ENCODE measurements around the gene GRID2.

Gene GRID2

GRCh38 chr4:92654084-92654483, 350.3 kb downstream of the GRID2 start:
- Histone ChIP-seq H3K4me3 (no peak overlapping the region), H3K27me3 (ENCODE audit: low read depth) (no peaks in the 10 kb centered on the region), H3K36me3 (replicated peaks) (no peaks in the 10 kb centered on the region), H3K4me1 (no peaks in the 10 kb centered on the region), H3K9me3 (no peaks in the 10 kb centered on the region)
- no peak for DNase-seq (ENCODE audit: low spot score in 2 of 2)
- in situ Hi-C loops (cut with MboI; ENCODE audit: low sequenced_read_pairs) = no loop called here

- no peak for DNase-seq (ENCODE audit: low spot score in 2 of 2)
- Histone ChIP-seq H3K27me3 (ENCODE audit: low read depth) (no peaks in the 10 kb centered on the region), H3K4me3 (no peak overlapping the region), H3K9me3 (no peaks in the 10 kb centered on the region), H3K4me1 (no peaks in the 10 kb centered on the region), H3K36me3 (replicated peaks) (no peaks in the 10 kb centered on the region)
- in situ Hi-C loops (cut with MboI; ENCODE audit: low sequenced_read_pairs) = no loop called here
Observed at GRCh38 chr4:92657695-92658094, 353.9 kb downstream of the GRID2 start.

DNA sequence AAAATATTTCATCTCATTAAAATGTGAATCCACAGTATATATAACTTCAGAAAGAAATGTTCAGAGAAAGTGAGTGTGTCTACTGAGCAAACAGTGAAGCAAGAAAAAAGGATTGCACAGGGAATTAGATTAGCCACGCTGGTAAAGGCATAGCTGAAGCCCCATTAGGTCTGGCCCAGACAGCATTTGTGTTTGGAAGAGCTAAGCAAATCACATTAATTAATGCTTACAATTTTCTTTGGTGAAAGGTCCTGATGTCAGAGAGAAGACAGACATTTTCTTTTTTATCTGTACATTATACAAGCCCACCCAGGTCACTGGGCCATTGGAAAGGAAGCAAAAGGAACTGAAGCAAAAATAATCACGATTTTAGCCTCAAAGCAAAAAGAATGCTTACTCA, 354.6 kb downstream of the GRID2 start:
- no peaks in the 10 kb centered on the region for H3K36me3 ChIP-seq (replicated peaks)
- H3K4me3 ChIP-seq = no peak overlapping the region
- no peaks in the 10 kb centered on the region for H3K27me3 ChIP-seq (ENCODE audit: low read depth)
- DNase-seq (ENCODE audit: low spot score in 2 of 2) = no peak
- in situ Hi-C loops (cut with MboI; ENCODE audit: low sequenced_read_pairs) = no loop called here
- H3K9me3 ChIP-seq = no peaks in the 10 kb centered on the region
- H3K4me1 ChIP-seq = no peaks in the 10 kb centered on the region

DNA sequence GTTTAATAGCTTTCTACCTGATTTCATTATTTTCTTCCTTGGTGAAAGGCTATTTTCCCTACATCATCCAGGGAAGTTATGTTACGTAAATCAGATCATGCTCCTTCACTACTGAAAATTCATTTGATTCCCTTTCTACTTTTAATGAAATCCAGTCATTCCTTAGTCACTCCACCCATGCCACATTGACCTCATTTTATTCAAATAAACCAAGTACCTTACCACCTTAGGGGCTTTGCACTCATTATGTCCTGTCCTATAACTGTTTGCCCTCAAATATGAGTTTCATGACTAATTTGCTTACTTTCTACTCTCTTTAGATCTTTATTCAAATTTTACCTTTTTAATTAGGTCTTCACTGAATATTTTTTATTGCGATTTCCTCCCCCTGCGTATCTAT, 374.0 kb downstream of the GRID2 start:
- no peaks in the 10 kb centered on the region for H3K4me1 ChIP-seq
- no peaks in the 10 kb centered on the region for H3K27me3 ChIP-seq (ENCODE audit: low read depth)
- no peak overlapping the region for H3K4me3 ChIP-seq
- in situ Hi-C loops (cut with MboI; ENCODE audit: low sequenced_read_pairs) = no loop called here
- H3K9me3 ChIP-seq = no peaks in the 10 kb centered on the region
- no peaks in the 10 kb centered on the region for H3K36me3 ChIP-seq (replicated peaks)
- DNase-seq (ENCODE audit: low spot score in 2 of 2) = no peak

DNA sequence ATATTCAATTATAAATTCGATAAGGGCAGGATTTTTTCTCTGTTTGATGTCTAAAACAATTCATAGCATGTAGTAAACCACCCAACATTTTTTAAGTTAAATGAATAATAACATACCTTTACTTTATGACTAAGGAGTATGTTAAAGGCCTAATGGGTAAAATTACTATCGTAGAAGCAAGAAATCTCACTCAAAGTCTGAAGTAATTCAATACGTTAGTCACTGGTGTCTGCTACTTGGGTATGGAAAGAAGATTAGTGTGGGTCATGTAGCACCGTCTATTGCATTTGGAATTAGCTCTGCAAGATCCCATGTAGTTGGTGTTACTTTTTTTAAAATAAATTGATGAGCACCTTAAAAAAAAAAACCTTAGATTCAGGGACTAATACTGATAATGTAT, 374.5 kb downstream of the GRID2 start:
- no peak for DNase-seq (ENCODE audit: low spot score in 2 of 2)

GRCh38 chr4:92679149-92679548, 375.4 kb downstream of the GRID2 start:
- no peak for DNase-seq (ENCODE audit: low spot score in 2 of 2)
- in situ Hi-C loops (cut with MboI; ENCODE audit: low sequenced_read_pairs) = no loop called here
- no peaks in the 10 kb centered on the region for H3K9me3 ChIP-seq
- no peak overlapping the region for H3K4me3 ChIP-seq
- H3K27me3 ChIP-seq (ENCODE audit: low read depth) = no peaks in the 10 kb centered on the region
- no peaks in the 10 kb centered on the region for H3K4me1 ChIP-seq
- no peaks in the 10 kb centered on the region for H3K36me3 ChIP-seq (replicated peaks)

More for the DNA sequence above, 374.5 kb downstream of the GRID2 start:
- H3K27me3 ChIP-seq (ENCODE audit: low read depth) = no peaks in the 10 kb centered on the region
- H3K4me3 ChIP-seq = no peak overlapping the region
- no peaks in the 10 kb centered on the region for H3K9me3 ChIP-seq
- in situ Hi-C loops (cut with MboI; ENCODE audit: low sequenced_read_pairs) = no loop called here
- H3K36me3 ChIP-seq (replicated peaks) = no peaks in the 10 kb centered on the region
- H3K4me1 ChIP-seq = no peaks in the 10 kb centered on the region

DNA sequence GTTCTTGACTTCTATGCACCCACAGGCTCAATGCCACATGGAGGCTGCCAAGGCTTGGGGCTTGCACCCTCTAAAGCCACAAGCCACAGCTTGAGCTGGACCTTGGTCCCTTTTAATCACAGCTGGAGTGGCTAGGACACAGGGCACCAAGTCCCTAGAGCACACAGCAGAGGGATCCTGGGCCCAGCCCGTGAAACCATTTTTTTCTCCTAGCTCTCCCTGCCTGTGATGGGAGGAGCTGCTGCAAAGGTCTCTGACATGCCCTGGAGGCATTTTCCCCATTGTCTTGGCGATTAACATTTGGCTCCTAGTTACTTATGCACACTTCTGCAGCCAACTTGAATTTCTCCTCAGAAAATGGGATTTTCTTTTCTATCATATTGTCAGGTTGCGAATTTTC, 410.9 kb downstream of the GRID2 start:
- H3K9me3 ChIP-seq = no peaks in the 10 kb centered on the region
- H3K27me3 ChIP-seq (ENCODE audit: low read depth) = no peaks in the 10 kb centered on the region
- no peaks in the 10 kb centered on the region for H3K4me1 ChIP-seq
- DNase-seq (ENCODE audit: low spot score in 2 of 2) = peak in 1 of 2 experiments; percentile 25
- in situ Hi-C loops (cut with MboI; ENCODE audit: low sequenced_read_pairs) = no loop called here
- no peaks in the 10 kb centered on the region for H3K36me3 ChIP-seq (replicated peaks)
- no peak overlapping the region for H3K4me3 ChIP-seq

GRCh38 chr4:92733231-92733630, 429.5 kb downstream of the GRID2 start:
- in situ Hi-C loops (cut with MboI; ENCODE audit: low sequenced_read_pairs) = no loop called here
- Histone ChIP-seq H3K9me3 (no peaks in the 10 kb centered on the region), H3K36me3 (replicated peaks) (no peaks in the 10 kb centered on the region)

DNA sequence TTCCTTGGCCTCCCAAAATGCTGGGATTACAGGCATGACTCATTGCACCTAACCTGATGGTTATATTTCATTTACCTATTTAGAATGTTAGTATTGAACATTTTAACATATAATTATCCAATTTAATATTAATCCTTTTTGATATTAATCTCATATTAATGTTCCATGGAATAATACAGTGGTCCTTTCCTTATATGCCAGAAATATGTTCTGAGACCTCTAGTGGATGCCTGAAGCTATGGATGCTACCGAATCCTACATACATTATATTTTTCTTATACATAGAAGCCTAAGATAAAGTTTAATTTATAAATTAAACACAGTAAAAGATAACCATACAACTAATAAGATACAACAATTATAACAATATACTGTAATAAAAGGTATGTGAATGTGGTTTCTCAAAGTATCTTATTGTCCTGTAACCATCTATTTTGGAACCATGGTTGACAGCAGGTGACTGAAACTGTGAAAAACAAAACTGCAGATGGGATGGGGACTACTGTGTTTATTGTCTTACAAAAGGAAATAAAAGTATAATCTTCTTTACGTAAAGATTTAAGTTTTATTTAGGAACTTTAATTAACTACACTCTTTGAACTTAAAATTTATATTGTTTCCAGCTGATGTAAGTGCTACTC, 431.4 kb downstream of the GRID2 start:
- no peak for DNase-seq (ENCODE audit: low spot score in 2 of 2)
- Histone ChIP-seq H3K4me1 (no peaks in the 10 kb centered on the region), H3K9me3 (no peaks in the 10 kb centered on the region), H3K27me3 (ENCODE audit: low read depth) (no peaks in the 10 kb centered on the region), H3K36me3 (replicated peaks) (no peaks in the 10 kb centered on the region), H3K4me3 (no peak overlapping the region)
- in situ Hi-C loops (cut with MboI; ENCODE audit: low sequenced_read_pairs) = no loop called here

More at GRCh38 chr4:92733231-92733630, 429.5 kb downstream of the GRID2 start:
- H3K4me3 ChIP-seq = no peak overlapping the region
- no peaks in the 10 kb centered on the region for H3K27me3 ChIP-seq (ENCODE audit: low read depth)
- no peak for DNase-seq (ENCODE audit: low spot score in 2 of 2)
- no peaks in the 10 kb centered on the region for H3K4me1 ChIP-seq

DNA sequence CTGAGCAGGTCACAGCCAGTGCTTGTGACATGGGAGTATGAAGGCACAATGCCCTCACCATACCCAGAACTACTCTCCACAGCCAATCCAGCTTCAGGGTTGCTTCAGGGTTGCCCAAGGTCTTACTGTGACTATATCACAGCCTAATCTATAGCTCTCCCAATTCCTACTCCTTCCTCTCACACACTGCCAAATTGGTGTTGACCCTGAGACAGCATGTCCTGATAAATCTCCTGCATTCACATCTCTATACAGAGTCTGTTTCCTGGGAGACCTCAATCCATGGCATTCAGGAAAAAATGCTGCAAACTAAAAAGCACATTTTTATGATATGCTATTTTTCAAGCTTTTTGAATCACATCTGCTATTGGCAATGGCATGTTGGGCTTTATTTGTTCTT, 456.7 kb downstream of the GRID2 start:
- Histone ChIP-seq H3K4me3 (no peak overlapping the region), H3K9me3 (no peaks in the 10 kb centered on the region), H3K4me1 (no peaks in the 10 kb centered on the region), H3K27me3 (ENCODE audit: low read depth) (no peaks in the 10 kb centered on the region), H3K36me3 (replicated peaks) (no peaks in the 10 kb centered on the region)
- in situ Hi-C loops (cut with MboI; ENCODE audit: low sequenced_read_pairs) = no loop called here
- no peak for DNase-seq (ENCODE audit: low spot score in 2 of 2)

GRCh38 chr4:92776080-92776479, 472.3 kb downstream of the GRID2 start:
- DNase-seq (ENCODE audit: low spot score in 2 of 2) = no peak
- in situ Hi-C loops (cut with MboI; ENCODE audit: low sequenced_read_pairs) = no loop called here
- Histone ChIP-seq H3K4me1 (no peaks in the 10 kb centered on the region), H3K36me3 (replicated peaks) (no peaks in the 10 kb centered on the region), H3K27me3 (ENCODE audit: low read depth) (no peaks in the 10 kb centered on the region), H3K9me3 (no peaks in the 10 kb centered on the region), H3K4me3 (no peak overlapping the region)

GRCh38 chr4:92789741-92790140, 486.0 kb downstream of the GRID2 start:
- Histone ChIP-seq H3K4me1 (no peaks in the 10 kb centered on the region), H3K27me3 (ENCODE audit: low read depth) (no peaks in the 10 kb centered on the region), H3K4me3 (no peak overlapping the region), H3K36me3 (replicated peaks) (no peaks in the 10 kb centered on the region), H3K9me3 (no peaks in the 10 kb centered on the region)
- DNase-seq (ENCODE audit: low spot score in 2 of 2) = no peak
- in situ Hi-C loops (cut with MboI; ENCODE audit: low sequenced_read_pairs) = no loop called here

- Histone ChIP-seq H3K4me1 (no peaks in the 10 kb centered on the region), H3K9me3 (no peaks in the 10 kb centered on the region), H3K27me3 (ENCODE audit: low read depth) (no peaks in the 10 kb centered on the region), H3K36me3 (replicated peaks) (no peaks in the 10 kb centered on the region), H3K4me3 (no peak overlapping the region)
- DNase-seq (ENCODE audit: low spot score in 2 of 2) = no peak
- in situ Hi-C loops (cut with MboI; ENCODE audit: low sequenced_read_pairs) = no loop called here
Observed at GRCh38 chr4:92791871-92792440, 488.2 kb downstream of the GRID2 start.

DNA sequence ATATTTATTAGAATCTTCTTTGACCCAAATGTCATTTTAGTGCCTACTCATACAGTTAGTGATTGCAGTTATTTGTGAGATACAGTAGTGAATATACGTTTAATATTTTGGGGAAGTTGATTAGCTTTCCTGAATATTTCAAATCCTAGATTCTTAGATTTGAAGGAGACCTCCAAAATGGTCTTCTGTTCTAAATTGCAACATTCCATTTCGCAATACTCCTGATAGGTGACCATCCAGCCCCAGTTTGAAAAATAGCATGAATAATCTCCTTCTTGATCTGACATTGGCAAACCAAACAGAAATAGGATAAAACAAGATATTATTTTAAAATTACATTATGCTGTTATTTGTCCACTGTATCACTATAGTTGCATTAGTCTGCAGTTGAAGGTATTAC, 505.6 kb downstream of the GRID2 start:
- H3K27me3 ChIP-seq (ENCODE audit: low read depth) = no peaks in the 10 kb centered on the region
- H3K9me3 ChIP-seq = no peaks in the 10 kb centered on the region
- H3K4me1 ChIP-seq = no peaks in the 10 kb centered on the region
- H3K4me3 ChIP-seq = no peak overlapping the region
- no peak for DNase-seq (ENCODE audit: low spot score in 2 of 2)
- no peaks in the 10 kb centered on the region for H3K36me3 ChIP-seq (replicated peaks)
- in situ Hi-C loops (cut with MboI; ENCODE audit: low sequenced_read_pairs) = no loop called here

GRCh38 chr4:92812652-92813051, 508.9 kb downstream of the GRID2 start:
- Histone ChIP-seq H3K4me1 (no peaks in the 10 kb centered on the region), H3K27me3 (ENCODE audit: low read depth) (no peaks in the 10 kb centered on the region), H3K9me3 (no peaks in the 10 kb centered on the region), H3K4me3 (no peak overlapping the region), H3K36me3 (replicated peaks) (no peaks in the 10 kb centered on the region)
- DNase-seq (ENCODE audit: low spot score in 2 of 2) = no peak
- in situ Hi-C loops (cut with MboI; ENCODE audit: low sequenced_read_pairs) = no loop called here

All from HAP-1 (cell line).